IMR-90 (cell line): ENCODE data around the gene DDX27. TPM values are rescaled to one million over a fixed set of nuclear protein-coding genes. Genes with fewer than 3 reads are reported as not detected.

ENCODE experiments used
- ATAC-seq: fragments of 200-7000 bp; cut with Tn5 transposase; 2 replicates; pipeline ENCODE4 v1.9.1; 2020; ENCODE audit warnings: low read depth, mild to moderate bottlenecking, moderate library complexity
- BruUV-seq: library from RNA; stranded (reverse); fragments of 400-500 nt; replicated peaks from 2 replicates; lab custom pipeline; 2021; lab: Mats Ljungman, UMichigan
- CTCF ChIA-PET: fragments of 300-600 bp; formaldehyde crosslinking; extraction: SDS; loops from one replicate; lab custom pipeline; 2021; ENCODE audit warnings: antibody characterized with exemption; lab: Yijun Ruan, JAX
- POLR2A ChIA-PET: fragments of 300-600 bp; sonication (Branson Sonifier 250); formaldehyde crosslinking; loops from one replicate; lab custom pipeline; 2022; ENCODE audit warnings: antibody characterized with exemption; ENCODE audit not compliant: unreplicated experiment; lab: Charles Lee
- DNase-seq: peaks from one replicate; pipeline ENCODE4 v3.0.0; 2013
- H2AFZ ChIP-seq: replicated peaks from 2 replicates; pipeline ENCODE3; 2013; ENCODE audit warnings: low read length, mild to moderate bottlenecking; ENCODE audit not compliant: poor library complexity
- H2AK5ac ChIP-seq: 2 replicates; pipeline ENCODE4 v1.6.1; 2013; ENCODE audit warnings: low read depth, low read length, inconsistent platforms
- H2AK9ac ChIP-seq: replicated peaks from 2 replicates; pipeline ENCODE3; 2013; ENCODE audit warnings: mild to moderate bottlenecking, low read depth, low read length, moderate library complexity; ENCODE audit not compliant: poor library complexity
- H2BK120ac ChIP-seq: 2 replicates; pipeline ENCODE4 v1.6.1; 2013; ENCODE audit warnings: low read depth, low read length, inconsistent platforms
- H2BK15ac ChIP-seq: 3 replicates; pipeline ENCODE4 v1.6.1; 2013; ENCODE audit warnings: low read depth, low read length, inconsistent platforms
- H2BK20ac ChIP-seq: 2 replicates; pipeline ENCODE4 v1.6.1; 2013; ENCODE audit warnings: low read depth, mild to moderate bottlenecking, inconsistent platforms, low read length, moderate library complexity
- H2BK5ac ChIP-seq: 2 replicates; pipeline ENCODE4 v1.6.1; 2013; ENCODE audit warnings: mild to moderate bottlenecking, low read depth, low read length, inconsistent platforms; ENCODE audit not compliant: poor library complexity, severe bottlenecking
- H3K14ac ChIP-seq: replicated peaks from 2 replicates; pipeline ENCODE4 v1.6.1; 2013; ENCODE audit warnings: low read depth, low read length, inconsistent platforms
- H3K18ac ChIP-seq: 2 replicates; pipeline ENCODE4 v1.6.1; 2013; ENCODE audit warnings: low read depth, low read length, control low read depth
- H3K23ac ChIP-seq: 2 replicates; pipeline ENCODE4 v1.6.1; 2013; ENCODE audit warnings: low read depth, low read length, inconsistent platforms
- H3K27ac ChIP-seq: 2 replicates; pipeline ENCODE4 v1.5.1; 2013; ENCODE audit warnings: mild to moderate bottlenecking, control low read depth, low read length; ENCODE audit not compliant: insufficient read depth
- H3K27me3 ChIP-seq: 2 replicates; pipeline ENCODE4 v1.6.1; 2013; ENCODE audit warnings: low read length; ENCODE audit not compliant: control insufficient read depth, insufficient read depth
- H3K36me3 ChIP-seq: 2 replicates; pipeline ENCODE4 v1.6.1; 2013; ENCODE audit warnings: low read length, mixed read lengths; ENCODE audit not compliant: control insufficient read depth, insufficient read depth
- H3K4ac ChIP-seq: 2 replicates; pipeline ENCODE4 v1.6.1; 2013; ENCODE audit warnings: low read depth, low read length, inconsistent platforms
- H3K4me1 ChIP-seq: 2 replicates; pipeline ENCODE4 v1.6.1; 2013; ENCODE audit warnings: low read length, mixed read lengths; ENCODE audit not compliant: control insufficient read depth, insufficient read depth
- H3K4me2 ChIP-seq: 2 replicates; pipeline ENCODE4 v1.6.1; 2013; ENCODE audit warnings: low read depth, mild to moderate bottlenecking, control low read depth, low read length, moderate library complexity
- H3K4me3 ChIP-seq: 2 replicates; pipeline ENCODE4 v1.5.1; 2013; ENCODE audit warnings: low read depth, mild to moderate bottlenecking, control low read depth, low read length, moderate library complexity; ENCODE audit not compliant: insufficient read depth
- H3K56ac ChIP-seq: 2 replicates; pipeline ENCODE4 v1.6.1; 2013; ENCODE audit warnings: low read length, inconsistent platforms; ENCODE audit not compliant: insufficient read depth; ENCODE audit errors: extremely low read depth
- H3K79me1 ChIP-seq, 2 experiments: 2 replicates each; pipeline ENCODE4 v1.6.1; 2013; ENCODE audit warnings: low read length in 2 of 2, inconsistent platforms in 1 of 2, low read depth in 1 of 2
- H3K9ac ChIP-seq: 2 replicates; pipeline ENCODE4 v1.6.1; 2013; ENCODE audit warnings: low read depth, low read length, control low read depth
- H3K9me1 ChIP-seq: 2 replicates; pipeline ENCODE4 v1.6.1; 2013; ENCODE audit warnings: low read length, inconsistent platforms; ENCODE audit not compliant: insufficient read depth
- H3K9me3 ChIP-seq: 2 replicates; pipeline ENCODE4 v1.6.1; 2013; ENCODE audit warnings: low read length; ENCODE audit not compliant: control insufficient read depth, insufficient read depth
- H4K20me1 ChIP-seq: 2 replicates; pipeline ENCODE4 v1.6.1; 2013; ENCODE audit warnings: low read length, inconsistent platforms; ENCODE audit not compliant: insufficient read depth
- H4K5ac ChIP-seq: 2 replicates; pipeline ENCODE4 v1.6.1; 2013; ENCODE audit warnings: mild to moderate bottlenecking, low read depth, low read length, control low read depth
- H4K8ac ChIP-seq, 2 experiments: 2 replicates each; pipeline ENCODE4 v1.6.1; 2013; ENCODE audit warnings: low read depth in 2 of 2, low read length in 2 of 2, control low read depth in 1 of 2, inconsistent platforms in 1 of 2
- H4K91ac ChIP-seq: 2 replicates; pipeline ENCODE4 v1.6.1; 2013; ENCODE audit warnings: low read depth, low read length, inconsistent platforms; ENCODE audit not compliant: insufficient read depth
- CEBPB ChIP-seq: IDR thresholded peaks from 2 replicates; pipeline ENCODE4 v1.6.1; 2012; ENCODE audit warnings: low read depth, low read length, improper control_type of control experiment
- ELK1 ChIP-seq: fragments of 150-350 bp; IDR thresholded peaks from 2 replicates; pipeline ENCODE4 v1.6.1; 2016; ENCODE audit warnings: low read depth, mild to moderate bottlenecking, low read length, moderate library complexity, borderline replicate concordance
- FOS ChIP-seq: fragments of 150-350 bp; IDR thresholded peaks from 2 replicates; pipeline ENCODE4 v1.6.1; 2016; ENCODE audit warnings: low read depth, low read length
- MAFK ChIP-seq: IDR thresholded peaks from 2 replicates; pipeline ENCODE4 v1.6.1; 2012; ENCODE audit warnings: low read depth, low read length, improper control_type of control experiment
- MXI1 ChIP-seq: IDR thresholded peaks from 2 replicates; pipeline ENCODE4 v1.6.1; 2012; ENCODE audit warnings: low read depth, mild to moderate bottlenecking, low read length, moderate library complexity, borderline replicate concordance
- RCOR1 ChIP-seq: IDR thresholded peaks from 2 replicates; pipeline ENCODE4 v1.6.1; 2012; ENCODE audit warnings: mild to moderate bottlenecking, low read length, improper control_type of control experiment; ENCODE audit not compliant: insufficient replicate concordance
- USF2 ChIP-seq: fragments of 150-350 bp; IDR thresholded peaks from 2 replicates; pipeline ENCODE4 v1.6.1; 2017; ENCODE audit warnings: mild to moderate bottlenecking, antibody characterized with exemption, low read length, low read depth
- WGBS, 2 experiments: methylation state at CpG; one replicate each; pipeline versions ENCODE4 v1.1.5 to v1.1.7; 2013; ENCODE audit warnings: missing lambda C conversion rate in 2 of 2; ENCODE audit not compliant: insufficient read length in 1 of 2; ENCODE audit errors: extremely low coverage in 2 of 2; 5-methylcytosine and 5-hydroxymethylcytosine counted together
- dilution Hi-C: fragments of 300-500 bp; cut with HindIII; formaldehyde crosslinking; loops from one replicate; pipeline ENCODE4 v1.14.3; 2018; ENCODE audit warnings: low sequenced_read_pairs; ENCODE audit not compliant: unreplicated experiment
- in situ Hi-C: fragments of 300-500 bp; cut with MboI; formaldehyde crosslinking; loops from 3 replicates; pipeline ENCODE4 v1.14.3; 2019; ENCODE audit warnings: low sequenced_read_pairs, inconsistent platforms, mixed read lengths
- intact Hi-C: fragments of 100-400 bp; cut with micrococcal nuclease; formaldehyde crosslinking; loops from 2 replicates; pipeline ENCODE4 v1.10.0; 2022
- polyA plus RNA-seq, 3 experiments: library from polyadenylated mRNA; depleted of rRNA; stranded (reverse); fragments of >200 nt; gene quantifications; 2 replicates each; pipeline ENCODE4 v1.2.3, GENCODE V29; 2012; ENCODE audit warnings: low replicate concordance in 1 of 3
- total RNA-seq: library from RNA; depleted of rRNA; stranded (reverse); fragments of >200 nt; gene quantifications from 2 replicates; pipeline ENCODE4 v1.2.3, GENCODE V29; 2012

DDX27 gene
- total and polyA plus RNA-seq, 2 of the 4 experiments (the other 2 are of a cell fraction) = 33.2 to 36.7 TPM

GRCh38 chr20:49278818-49279676, 59.8 kb downstream of the DDX27 start:
- H3K9me1 ChIP-seq = peaks cover 11% of the 10 kb centered on the region
- peak overlapping the region; percentile 99 for H2AK9ac ChIP-seq
- TF ChIP-seq ELK1 (no peak), MXI1 (peak; percentile 81), RCOR1 (no peak), CEBPB (peak; percentile 47; the same call in 1 of the 2 replicates), FOS (no peak), USF2 (no peak), MAFK (peak; percentile 56)
- peak overlapping the region; percentile 98 for H3K4ac ChIP-seq
- peak overlapping the region; percentile 100 for H2AK5ac ChIP-seq
- intact Hi-C loops (no loop called here), in situ Hi-C loops (no loop called here), dilution Hi-C loops (no loop called here)
- H4K91ac ChIP-seq = peak overlapping the region; percentile 98
- peaks cover 12% of the 10 kb centered on the region; the same call in 1 of the 2 replicates for H3K9me3 ChIP-seq
- H2BK20ac ChIP-seq = no peak overlapping the region
- POLR2A ChIA-PET = no interaction called here
- peak overlapping the region; percentile 73 for H3K4me2 ChIP-seq
- no peak for ATAC-seq
- H4K5ac ChIP-seq = peak overlapping the region; percentile 36
- H3K14ac ChIP-seq = peak overlapping the region; percentile 100
- no peak overlapping the region for H2BK15ac ChIP-seq
- peak overlapping the region; percentile 31 for H3K18ac ChIP-seq
- H2AFZ ChIP-seq = peak overlapping the region; percentile 99
- peaks cover 9% of the 10 kb centered on the region for H3K4me1 ChIP-seq
- WGBS, 2 experiments = 0% methylated on average over 10 of the region's 33 CpGs; no CpG with 5 or more reads in 1 of the 2 experiments
- H2BK5ac ChIP-seq = peak overlapping the region; percentile 86
- H3K79me1 ChIP-seq = peaks cover 29 to 74% of the 10 kb centered on the region in 2 experiments
- H2BK120ac ChIP-seq = peak overlapping the region; percentile 45; the same call in 1 of the 2 replicates
- H3K56ac ChIP-seq = peak overlapping the region; percentile 98
- peak overlapping the region; percentile 91 for H3K27ac ChIP-seq
- BruUV-seq = TSS peak; percentile 79
- CTCF ChIA-PET = no interaction called here
- peaks cover 76% of the 10 kb centered on the region for H4K20me1 ChIP-seq
- peak overlapping the region; percentile 53 for H3K4me3 ChIP-seq
- H3K9ac ChIP-seq = peak overlapping the region; percentile 97
- H3K27me3 ChIP-seq = no peaks in the 10 kb centered on the region
- peaks cover 58% of the 10 kb centered on the region for H3K36me3 ChIP-seq
- H3K23ac ChIP-seq = peak overlapping the region; percentile 99
- no peak for DNase-seq
- peak overlapping the region; percentile 47 to 85 for H4K8ac ChIP-seq
